Thoracic aorta (tissue), 2 donors: ENCODE results near the gene PARD3. TPM values are rescaled to one million over a fixed set of nuclear protein-coding genes. Genes with fewer than 3 reads are reported as not detected.

Source experiments
- ATAC-seq: fragments of 150-250 bp; one replicate; pipeline ENCODE4 v1.8.0; 2017; ENCODE audit warnings: low read depth; ENCODE audit not compliant: insufficient number of reproducible peaks, low FRiP score
- DNase-seq: peaks from one replicate; pipeline ENCODE4 v3.0.0-alpha.2; 2020; ENCODE audit warnings: low spot score
- H3K27ac ChIP-seq, 2 donors: fragments of 200-600 bp; sonication (generic); 1 replicate in 1 of 2; 2 replicates in 1 of 2; pipeline ENCODE4 v1.5.1; 2016; ENCODE audit warnings: mild to moderate bottlenecking in 2 of 2, moderate library complexity in 2 of 2
- H3K27me3 ChIP-seq: fragments of 200-600 bp; sonication (generic); replicated peaks from 2 replicates; pipeline ENCODE4 v1.6.0; 2016; ENCODE audit warnings: mild to moderate bottlenecking; ENCODE audit not compliant: insufficient read depth
- H3K36me3 ChIP-seq: fragments of 200-600 bp; sonication (generic); one replicate; pipeline ENCODE4 v1.5.1; 2016
- H3K4me1 ChIP-seq, 2 donors: fragments of 200-600 bp; sonication (generic); 1 replicate in 1 of 2; 2 replicates in 1 of 2; pipeline versions ENCODE4 v1.5.1 to v1.6.0; 2016; ENCODE audit warnings: low read depth in 2 of 2, mild to moderate bottlenecking in 1 of 2; ENCODE audit not compliant: control insufficient read depth in 1 of 2
- H3K4me3 ChIP-seq: fragments of 200-600 bp; sonication (generic); 2 replicates; pipeline ENCODE4 v1.5.1; 2016; ENCODE audit warnings: mild to moderate bottlenecking
- H3K9me3 ChIP-seq: fragments of 200-600 bp; sonication (generic); 2 replicates; pipeline ENCODE4 v1.5.1; 2016
- CTCF ChIP-seq: fragments of 200-600 bp; sonication (generic); IDR thresholded peaks from one replicate; pipeline ENCODE4 v1.5.1; 2019; ENCODE audit warnings: antibody characterized with exemption
- total RNA-seq, 2 donors: library from RNA; depleted of rRNA; stranded (reverse); fragments of >200 nt; gene quantifications; one replicate each; pipeline versions ENCODE4 v1.1.0 to v1.2.3, GENCODE V29; 2016

The PARD3 gene
- total RNA-seq, 2 donors from 2014 or later: 16.7 to 34.5 TPM

GRCh38 chr10:34156781-34157425 is 658.2 kb downstream of the PARD3 start:
- Histone ChIP-seq H3K36me3 (no peaks in the 10 kb centered on the region), H3K4me3 (no peak overlapping the region), H3K27ac (no peak overlapping the region), H3K9me3 (no peaks in the 10 kb centered on the region), H3K27me3 (no peaks in the 10 kb centered on the region), H3K4me1 (no peaks in the 10 kb centered on the region)
- ATAC-seq (no peak), DNase-seq (no peak)
- no peak for TF ChIP-seq CTCF

- Histone ChIP-seq H3K4me1 (no peaks in the 10 kb centered on the region), H3K27me3 (no peaks in the 10 kb centered on the region), H3K36me3 (no peaks in the 10 kb centered on the region), H3K4me3 (no peak overlapping the region), H3K27ac (no peak overlapping the region), H3K9me3 (no peaks in the 10 kb centered on the region)
- TF ChIP-seq CTCF: no peak
- DNase-seq (no peak), ATAC-seq (no peak)
Observed at GRCh38 chr10:34155812-34156211, 659.3 kb downstream of the PARD3 start.

GRCh38 chr10:34154383-34154900 is 660.7 kb downstream of the PARD3 start:
- TF ChIP-seq CTCF: no peak
- no peak overlapping the region for H3K4me3 ChIP-seq
- no peak for DNase-seq
- no peak overlapping the region for H3K27ac ChIP-seq
- H3K9me3 ChIP-seq: no peaks in the 10 kb centered on the region
- H3K36me3 ChIP-seq: no peaks in the 10 kb centered on the region
- H3K4me1 ChIP-seq: no peaks in the 10 kb centered on the region
- ATAC-seq: no peak
- no peaks in the 10 kb centered on the region for H3K27me3 ChIP-seq

GRCh38 chr10:34153663-34154382 is 661.3 kb downstream of the PARD3 start:
- no peak for DNase-seq
- no peak overlapping the region for H3K4me3 ChIP-seq
- no peaks in the 10 kb centered on the region for H3K4me1 ChIP-seq
- TF ChIP-seq CTCF: no peak
- no peaks in the 10 kb centered on the region for H3K27me3 ChIP-seq
- no peaks in the 10 kb centered on the region for H3K9me3 ChIP-seq
- no peak for ATAC-seq
- H3K36me3 ChIP-seq: no peaks in the 10 kb centered on the region
- no peak overlapping the region for H3K27ac ChIP-seq

GRCh38 chr10:34152434-34152833 is 662.7 kb downstream of the PARD3 start:
- no peaks in the 10 kb centered on the region for H3K9me3 ChIP-seq
- TF ChIP-seq CTCF: no peak
- H3K36me3 ChIP-seq: no peaks in the 10 kb centered on the region
- ATAC-seq: no peak
- DNase-seq: no peak
- H3K4me3 ChIP-seq: no peak overlapping the region
- H3K27me3 ChIP-seq: no peaks in the 10 kb centered on the region
- no peaks in the 10 kb centered on the region for H3K4me1 ChIP-seq
- H3K27ac ChIP-seq: no peak overlapping the region
